ENCODE measurements around the gene VAV2. TPM values are rescaled to one million over a fixed set of nuclear protein-coding genes. Genes with fewer than 3 reads are reported as not detected.

Gene VAV2
- total RNA-seq, 1 donor from 2014 or later: 24.4 TPM

DNA sequence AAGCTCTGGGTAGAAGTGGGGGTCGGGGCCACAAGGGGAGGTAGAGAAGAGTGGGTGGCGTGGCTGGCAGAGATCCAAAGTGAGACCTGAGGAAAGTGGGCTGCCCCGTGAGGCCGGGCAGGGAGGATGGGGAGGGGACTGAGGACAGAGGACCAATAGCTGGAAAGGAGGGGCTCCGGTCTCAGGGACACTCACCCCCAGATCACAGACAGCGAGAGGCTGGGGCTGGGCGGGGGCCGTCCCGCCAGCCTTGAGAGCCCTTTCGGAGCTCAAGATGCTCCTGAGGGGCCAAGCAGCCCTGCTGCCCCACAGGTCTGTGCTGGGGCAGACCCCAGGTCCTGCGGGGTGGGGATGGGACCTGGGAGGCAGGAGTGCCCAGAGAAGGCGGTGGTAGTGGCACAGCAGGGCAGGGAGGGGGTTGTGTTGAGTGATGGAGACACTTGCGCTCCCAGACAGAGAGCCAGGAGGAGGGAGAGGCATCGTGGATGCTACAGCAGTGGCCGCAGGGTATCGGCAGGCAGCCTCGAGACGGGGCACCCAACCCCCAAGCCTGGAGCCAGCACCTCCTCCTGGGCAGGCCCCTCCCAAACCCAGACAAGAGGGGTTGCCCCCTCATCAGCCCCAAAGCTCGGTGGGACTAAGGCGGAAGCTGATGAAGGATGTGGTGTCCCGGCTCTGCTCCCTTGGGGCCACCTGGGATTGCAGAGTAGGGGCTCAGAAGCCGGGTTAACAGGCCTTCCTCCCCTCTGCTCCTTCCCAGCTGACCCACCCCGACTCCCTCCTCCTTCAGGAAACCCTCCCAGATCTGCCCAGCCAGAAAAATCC is 257.3 kb downstream of the VAV2 start:
- peaks cover 4% of the 10 kb centered on the region for H3K4me1 Mint-ChIP-seq (ENCODE audit: unreplicated experiment)
- no peaks in the 10 kb centered on the region for H3K36me3 Mint-ChIP-seq (ENCODE audit: unreplicated experiment)
- peaks cover 10% of the 10 kb centered on the region for H3K27me3 Mint-ChIP-seq (ENCODE audit: unreplicated experiment)
- TF ChIP-seq, protein P1, sequence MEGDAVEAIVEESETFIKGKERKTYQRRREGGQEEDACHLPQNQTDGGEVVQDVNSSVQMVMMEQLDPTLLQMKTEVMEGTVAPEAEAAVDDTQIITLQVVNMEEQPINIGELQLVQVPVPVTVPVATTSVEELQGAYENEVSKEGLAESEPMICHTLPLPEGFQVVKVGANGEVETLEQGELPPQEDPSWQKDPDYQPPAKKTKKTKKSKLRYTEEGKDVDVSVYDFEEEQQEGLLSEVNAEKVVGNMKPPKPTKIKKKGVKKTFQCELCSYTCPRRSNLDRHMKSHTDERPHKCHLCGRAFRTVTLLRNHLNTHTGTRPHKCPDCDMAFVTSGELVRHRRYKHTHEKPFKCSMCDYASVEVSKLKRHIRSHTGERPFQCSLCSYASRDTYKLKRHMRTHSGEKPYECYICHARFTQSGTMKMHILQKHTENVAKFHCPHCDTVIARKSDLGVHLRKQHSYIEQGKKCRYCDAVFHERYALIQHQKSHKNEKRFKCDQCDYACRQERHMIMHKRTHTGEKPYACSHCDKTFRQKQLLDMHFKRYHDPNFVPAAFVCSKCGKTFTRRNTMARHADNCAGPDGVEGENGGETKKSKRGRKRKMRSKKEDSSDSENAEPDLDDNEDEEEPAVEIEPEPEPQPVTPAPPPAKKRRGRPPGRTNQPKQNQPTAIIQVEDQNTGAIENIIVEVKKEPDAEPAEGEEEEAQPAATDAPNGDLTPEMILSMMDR (IDR thresholded peaks at IDR 0.05): no peak
- peak; percentile 82 for DNase-seq (ENCODE audit: extremely low spot score, unreplicated experiment)
- H3K27ac Mint-ChIP-seq (ENCODE audit: unreplicated experiment): no peak overlapping the region
- no peaks in the 10 kb centered on the region for H3K9me3 Mint-ChIP-seq (ENCODE audit: unreplicated experiment)
- H3K4me3 Mint-ChIP-seq (ENCODE audit: unreplicated experiment): no peak overlapping the region

GRCh38 chr9:133733796-133734533 is 258.2 kb downstream of the VAV2 start:
- Mint-ChIP-seq H3K27me3 (ENCODE audit: unreplicated experiment) (peaks cover 11% of the 10 kb centered on the region), H3K4me1 (ENCODE audit: unreplicated experiment) (peaks cover 4% of the 10 kb centered on the region), H3K9me3 (ENCODE audit: unreplicated experiment) (no peaks in the 10 kb centered on the region), H3K4me3 (ENCODE audit: unreplicated experiment) (no peak overlapping the region), H3K27ac (ENCODE audit: unreplicated experiment) (no peak overlapping the region), H3K36me3 (ENCODE audit: unreplicated experiment) (no peaks in the 10 kb centered on the region)
- peak; percentile 84 for DNase-seq (ENCODE audit: extremely low spot score, unreplicated experiment)
- TF ChIP-seq, protein P1 (IDR thresholded peaks at IDR 0.05): no peak

DNA sequence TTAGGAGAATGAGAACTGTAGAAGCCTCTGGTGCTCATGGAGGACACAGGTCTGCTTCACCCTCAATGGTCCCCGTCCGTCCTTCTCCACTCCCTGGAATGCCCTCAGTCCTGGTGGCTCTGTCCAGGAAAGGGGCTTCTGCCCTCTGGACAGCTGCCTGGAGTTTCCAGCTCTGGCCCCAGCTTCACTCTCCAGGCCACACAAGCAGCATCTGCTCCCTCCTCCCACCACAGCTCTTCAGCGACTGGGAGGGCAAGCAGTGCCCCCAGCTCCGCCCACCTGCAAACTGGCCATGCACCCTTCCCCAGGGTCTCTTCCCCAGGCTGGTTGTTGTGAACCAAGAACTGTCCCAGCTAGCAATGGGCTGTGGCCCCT is 258.7 kb downstream of the VAV2 start:
- Mint-ChIP-seq H3K9me3 (ENCODE audit: unreplicated experiment) (no peaks in the 10 kb centered on the region), H3K4me1 (ENCODE audit: unreplicated experiment) (peaks cover 3% of the 10 kb centered on the region), H3K36me3 (ENCODE audit: unreplicated experiment) (no peaks in the 10 kb centered on the region), H3K4me3 (ENCODE audit: unreplicated experiment) (no peak overlapping the region), H3K27me3 (ENCODE audit: unreplicated experiment) (peaks cover 14% of the 10 kb centered on the region), H3K27ac (ENCODE audit: unreplicated experiment) (no peak overlapping the region)
- TF ChIP-seq, protein P1 (IDR thresholded peaks at IDR 0.05): no peak
- DNase-seq (ENCODE audit: extremely low spot score, unreplicated experiment): no peak

- Mint-ChIP-seq H3K36me3 (ENCODE audit: unreplicated experiment) (no peaks in the 10 kb centered on the region), H3K9me3 (ENCODE audit: unreplicated experiment) (no peaks in the 10 kb centered on the region), H3K4me1 (ENCODE audit: unreplicated experiment) (peaks cover 2% of the 10 kb centered on the region), H3K27ac (ENCODE audit: unreplicated experiment) (no peak overlapping the region), H3K27me3 (ENCODE audit: unreplicated experiment) (peaks cover 14% of the 10 kb centered on the region), H3K4me3 (ENCODE audit: unreplicated experiment) (no peak overlapping the region)
- peak; percentile 65 for DNase-seq (ENCODE audit: extremely low spot score, unreplicated experiment)
- TF ChIP-seq, protein P1 (IDR thresholded peaks at IDR 0.05): no peak
Measured at GRCh38 chr9:133732639-133733408, 259.3 kb downstream of the VAV2 start.
